Measurements from ENCODE around the gene TOR1A. TPM values are rescaled to one million over a fixed set of nuclear protein-coding genes. Genes with fewer than 3 reads are reported as not detected.
"Not testable (repeated sequence)": the region's sequence is repeated elsewhere in the genome, so short reads cannot be mapped to it uniquely, and the experiment has no call there.

The TOR1A gene
- total RNA-seq, 4 donors from 2014 or later, result 33.9 to 45.9 (median 38.2) TPM

GRCh38 chr9:129786481-129786880 lies 37.5 kb downstream of the TOR1A start:
- Histone ChIP-seq H3K4me1 (no peaks in the 10 kb centered on the region), H3K4me3 (no peak overlapping the region), H3K36me3 (no peaks in the 10 kb centered on the region), H3K9me3 (no peaks in the 10 kb centered on the region), H3K27me3 (peaks cover 19% of the 10 kb centered on the region), H3K27ac (no peak overlapping the region)
- 69 to 81% methylated on average over 7 to 10 of the region's 10 CpGs for WGBS, 2 donors (ENCODE audit: low coverage in 1 of 2)
- no peak for ATAC-seq
- TF ChIP-seq EP300 (IDR thresholded peaks at IDR 0.05) (no peak), CTCF (IDR thresholded peaks at IDR 0.05) (no peak), POLR2AphosphoS5 (IDR thresholded peaks at IDR 0.05) (no peak), POLR2A (IDR thresholded peaks at IDR 0.05) (no peak)

GRCh38 chr9:129785866-129786265 lies 38.1 kb downstream of the TOR1A start:
- 80% methylated on average over 1 of the region's 1 CpG; no CpG with 5 or more reads in 1 of the 2 donors for WGBS, 2 donors (ENCODE audit: low coverage in 1 of 2)
- no peak for ATAC-seq

GRCh38 chr9:129784970-129785369 lies 39.0 kb downstream of the TOR1A start:
- not testable (repeated sequence) for H3K4me1 ChIP-seq, ATAC-seq, H3K27ac ChIP-seq, H3K36me3 ChIP-seq, H3K9me3 ChIP-seq, H3K4me3 ChIP-seq
- 64 to 77% methylated on average over 6 to 11 of the region's 11 CpGs for WGBS, 2 donors (ENCODE audit: low coverage in 1 of 2)
- H3K27me3 ChIP-seq, result peaks cover 19% of the 10 kb centered on the region

More at GRCh38 chr9:129785866-129786265, 38.1 kb downstream of the TOR1A start:
- Histone ChIP-seq H3K9me3 (no peaks in the 10 kb centered on the region), H3K27me3 (peaks cover 19% of the 10 kb centered on the region), H3K27ac (no peak overlapping the region), H3K4me1 (no peaks in the 10 kb centered on the region), H3K36me3 (no peaks in the 10 kb centered on the region), H3K4me3 (no peak overlapping the region)
- TF ChIP-seq EP300 (IDR thresholded peaks at IDR 0.05) (no peak), POLR2A (IDR thresholded peaks at IDR 0.05) (no peak)

DNA sequence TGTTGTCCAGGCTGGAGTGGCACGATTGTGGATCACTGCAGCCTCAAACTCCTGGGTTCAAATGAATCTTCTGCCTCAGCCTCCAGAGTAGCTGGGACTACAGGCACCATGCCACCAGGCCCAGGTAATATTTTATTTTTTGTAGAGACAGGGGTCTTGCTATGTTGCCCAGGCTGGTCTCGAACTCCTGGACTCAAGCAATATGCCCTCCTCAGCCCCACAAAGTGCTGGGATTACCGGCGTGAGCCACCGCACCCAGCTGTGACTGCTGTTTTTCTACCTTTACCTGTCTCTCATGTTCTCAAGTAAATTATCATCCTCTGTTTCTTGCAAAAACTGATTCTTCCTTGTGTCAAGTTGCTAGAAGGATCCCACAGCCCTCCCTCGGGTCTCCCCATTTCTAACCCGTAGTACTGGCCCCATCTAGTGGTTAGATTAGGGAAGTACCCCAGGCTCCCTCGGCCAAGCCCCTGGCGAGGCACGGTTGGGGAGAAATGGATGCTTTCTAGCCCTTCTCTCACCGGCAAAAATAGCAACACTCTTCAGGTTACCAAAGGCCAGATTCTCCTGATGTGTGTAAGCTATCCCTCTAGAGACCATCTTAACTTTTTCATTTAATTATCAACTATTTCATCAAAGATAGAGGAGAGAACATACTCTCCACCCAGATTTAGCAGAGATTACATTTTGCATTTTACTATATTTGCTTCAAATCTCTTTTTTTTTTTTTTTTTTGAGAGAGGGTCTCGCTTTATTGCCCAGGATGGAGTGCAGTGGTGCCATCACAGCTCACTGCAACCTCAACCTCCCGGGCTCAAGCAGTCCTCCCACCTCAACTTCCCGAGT lies 40.2 kb downstream of the TOR1A start:
- 30 to 31% methylated on average over 8 to 13 of the region's 14 CpGs for WGBS, 2 donors (ENCODE audit: low coverage in 1 of 2)
- Histone ChIP-seq H3K36me3 (no peaks in the 10 kb centered on the region), H3K27me3 (peaks cover 14% of the 10 kb centered on the region), H3K27ac (no peak overlapping the region), H3K4me1 (no peaks in the 10 kb centered on the region), H3K4me3 (no peak overlapping the region), H3K9me3 (no peaks in the 10 kb centered on the region)
- ATAC-seq, result peak; percentile 91
- TF ChIP-seq POLR2A (IDR thresholded peaks at IDR 0.05) (no peak), CTCF (IDR thresholded peaks at IDR 0.05) (peak; percentile 90 to 95 (median 91)), POLR2AphosphoS5 (IDR thresholded peaks at IDR 0.05) (peak; percentile 19)

DNA sequence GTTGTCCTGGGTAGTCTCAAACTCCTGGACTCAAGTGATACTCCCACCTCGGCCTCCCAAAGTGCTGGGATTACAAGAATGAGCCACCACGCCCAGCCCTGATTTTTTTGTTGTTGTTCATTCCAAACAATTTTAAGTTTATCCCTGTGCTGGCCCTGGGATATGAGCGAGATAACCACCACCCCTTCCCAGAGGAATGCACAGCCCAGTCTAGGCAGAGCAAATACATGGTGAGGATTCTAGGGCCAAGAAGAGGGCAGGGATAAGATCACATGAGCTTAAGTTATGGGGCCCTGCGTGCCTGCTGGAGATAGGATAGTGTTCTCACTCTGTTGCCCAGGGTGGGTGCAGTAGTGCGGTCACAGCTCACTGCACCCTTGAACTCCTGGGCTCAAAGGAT lies 42.0 kb downstream of the TOR1A start:
- no peak overlapping the region for H3K27ac ChIP-seq
- H3K27me3 ChIP-seq, result no peaks in the 10 kb centered on the region
- WGBS, 2 donors (ENCODE audit: low coverage in 1 of 2), result 61% methylated on average over 5 of the region's 5 CpGs; no CpG with 5 or more reads in 1 of the 2 donors
- no peak overlapping the region for H3K4me3 ChIP-seq
- peaks cover 0 to 11% (median 8%) of the 10 kb centered on the region in 3 donors for H3K4me1 ChIP-seq
- H3K36me3 ChIP-seq, result no peaks in the 10 kb centered on the region
- ATAC-seq, result no peak
- TF ChIP-seq CTCF (IDR thresholded peaks at IDR 0.05), result no peak
- no peak for TF ChIP-seq EP300 (IDR thresholded peaks at IDR 0.05)
- TF ChIP-seq POLR2A (IDR thresholded peaks at IDR 0.05), result no peak
- no peak for TF ChIP-seq POLR2AphosphoS5 (IDR thresholded peaks at IDR 0.05)
- H3K9me3 ChIP-seq, result no peaks in the 10 kb centered on the region

- no peaks in the 10 kb centered on the region for H3K9me3 ChIP-seq
- WGBS, 2 donors (ENCODE audit: low coverage in 1 of 2), result 72 to 78% methylated on average over 6 to 8 of the region's 8 CpGs
- no peak for TF ChIP-seq POLR2A (IDR thresholded peaks at IDR 0.05)
- TF ChIP-seq CTCF (IDR thresholded peaks at IDR 0.05), result no peak
- TF ChIP-seq POLR2AphosphoS5 (IDR thresholded peaks at IDR 0.05), result no peak
- no peak for TF ChIP-seq EP300 (IDR thresholded peaks at IDR 0.05)
These were observed 42.8 kb downstream of the TOR1A start for GRCh38 chr9:129781131-129781530.

More at GRCh38 chr9:129781131-129781530, 42.8 kb downstream of the TOR1A start:
- Histone ChIP-seq H3K36me3 (no peaks in the 10 kb centered on the region), H3K27ac (no peak overlapping the region), H3K4me1 (peaks cover 0 to 17% (median 15%) of the 10 kb centered on the region in 3 donors), H3K27me3 (no peaks in the 10 kb centered on the region), H3K4me3 (no peak overlapping the region)
- ATAC-seq, result no peak

Measured in gastroesophageal sphincter (tissue), 4 donors.